Esophagus mucosa (tissue), 1 donor: Measurements from ENCODE around the gene SPTBN1. TPM values are rescaled to one million over a fixed set of nuclear protein-coding genes. Genes with fewer than 3 reads are reported as not detected.

Experiments
- ATAC-seq: fragments of 200-7000 bp; cut with Tn5 transposase; one replicate; pipeline ENCODE4 v1.9.1; 2020
- total RNA-seq: library from RNA; stranded (reverse); gene quantifications from one replicate; pipeline ENCODE4 v1.2.4, GENCODE V29; 2023
- donor health status: DM: yes; HTN: yes; CAD: no.

SPTBN1 gene
- 77.2 TPM for total RNA-seq

- peak; percentile 85 for ATAC-seq
These were observed at the start of gene SPTBN1 for GRCh38 chr2:54455563-54456361. Gene SPTBN1, plus strand, starts transcription at chr2:54456327. Its CDS starts 70,092 bp downstream, at chr2:54526419.

GRCh38 chr2:54407693-54408092, 48.4 kb upstream of the SPTBN1 start:
- ATAC-seq, result no peak

- no peak for ATAC-seq
These were observed 47.8 kb upstream of the SPTBN1 start for GRCh38 chr2:54408288-54408687.

- ATAC-seq, result no peak
These were observed 46.4 kb upstream of the SPTBN1 start for GRCh38 chr2:54409752-54410151.

GRCh38 chr2:54411801-54412354, 44.2 kb upstream of the SPTBN1 start:
- ATAC-seq, result no peak

GRCh38 chr2:54416166-54416813, 39.8 kb upstream of the SPTBN1 start:
- ATAC-seq, result peak; percentile 93

GRCh38 chr2:54416938-54417337, 39.2 kb upstream of the SPTBN1 start:
- no peak for ATAC-seq

GRCh38 chr2:54417577-54417976, 38.5 kb upstream of the SPTBN1 start:
- no peak for ATAC-seq

- ATAC-seq, result no peak
These were observed 36.7 kb upstream of the SPTBN1 start for GRCh38 chr2:54419388-54419787.

GRCh38 chr2:54419855-54420523, 36.1 kb upstream of the SPTBN1 start:
- no peak for ATAC-seq

GRCh38 chr2:54420524-54421172, 35.5 kb upstream of the SPTBN1 start:
- no peak for ATAC-seq

- no peak for ATAC-seq
These were observed 34.0 kb upstream of the SPTBN1 start for GRCh38 chr2:54422072-54422581.

GRCh38 chr2:54423213-54423612, 32.9 kb upstream of the SPTBN1 start:
- no peak for ATAC-seq

GRCh38 chr2:54424555-54425163, 31.5 kb upstream of the SPTBN1 start:
- ATAC-seq, result no peak

GRCh38 chr2:54428108-54428831, 27.9 kb upstream of the SPTBN1 start:
- no peak for ATAC-seq

- ATAC-seq, result no peak
These were observed 27.1 kb upstream of the SPTBN1 start for GRCh38 chr2:54429054-54429453.

GRCh38 chr2:54429811-54430551, 26.1 kb upstream of the SPTBN1 start:
- ATAC-seq, result no peak

- peak; percentile 32 for ATAC-seq
These were observed 25.5 kb upstream of the SPTBN1 start for GRCh38 chr2:54430649-54431048.

GRCh38 chr2:54432251-54433015, 23.7 kb upstream of the SPTBN1 start:
- no peak for ATAC-seq

GRCh38 chr2:54434229-54434628, 21.9 kb upstream of the SPTBN1 start:
- ATAC-seq, result no peak
